ENCODE data around the gene TRIOBP. TPM values are rescaled to one million over a fixed set of nuclear protein-coding genes. Genes with fewer than 3 reads are reported as not detected.

Gene TRIOBP
- total and polyA plus RNA-seq, 2 of the 13 experiments (the other 11 are each of a cell fraction or from before 2014, with no cell fraction given) = 6.1 to 15.4 TPM

DNA sequence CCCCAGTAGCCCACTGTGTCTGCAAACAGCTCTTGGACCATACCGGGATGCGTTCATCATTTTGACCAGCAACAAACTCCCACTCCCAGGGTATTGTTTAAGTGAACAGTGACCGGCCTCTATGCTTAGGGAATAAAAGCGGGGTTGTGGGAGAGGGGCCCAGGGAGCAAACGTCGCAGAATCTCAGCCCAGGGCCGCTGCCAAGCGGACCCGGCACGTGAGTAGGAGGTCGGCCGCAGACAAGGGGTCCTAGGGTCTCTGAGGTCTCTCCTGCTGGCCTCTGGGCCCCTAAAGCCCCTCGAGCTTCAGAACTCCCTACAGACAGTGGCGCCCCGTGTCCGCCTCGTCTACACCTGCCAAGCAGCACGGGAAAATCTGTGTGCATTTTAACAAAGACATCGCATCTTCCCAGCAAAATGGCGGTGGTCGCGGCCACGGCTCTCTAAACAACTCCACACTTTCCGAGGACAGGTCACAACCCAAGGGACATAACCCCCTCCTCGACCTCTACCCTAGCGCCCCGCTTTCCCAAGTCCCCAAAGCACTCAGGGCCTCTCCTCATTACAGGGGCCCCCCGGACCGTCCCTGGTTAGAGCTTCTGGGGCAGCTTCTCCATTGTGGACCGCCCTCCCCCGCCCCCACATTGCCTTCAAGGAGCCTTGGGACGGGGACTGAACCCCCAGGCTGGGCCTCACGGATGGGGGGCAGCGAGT lies 106.9 kb downstream of the TRIOBP start (continued):
- TF ChIP-seq, protein P1, sequence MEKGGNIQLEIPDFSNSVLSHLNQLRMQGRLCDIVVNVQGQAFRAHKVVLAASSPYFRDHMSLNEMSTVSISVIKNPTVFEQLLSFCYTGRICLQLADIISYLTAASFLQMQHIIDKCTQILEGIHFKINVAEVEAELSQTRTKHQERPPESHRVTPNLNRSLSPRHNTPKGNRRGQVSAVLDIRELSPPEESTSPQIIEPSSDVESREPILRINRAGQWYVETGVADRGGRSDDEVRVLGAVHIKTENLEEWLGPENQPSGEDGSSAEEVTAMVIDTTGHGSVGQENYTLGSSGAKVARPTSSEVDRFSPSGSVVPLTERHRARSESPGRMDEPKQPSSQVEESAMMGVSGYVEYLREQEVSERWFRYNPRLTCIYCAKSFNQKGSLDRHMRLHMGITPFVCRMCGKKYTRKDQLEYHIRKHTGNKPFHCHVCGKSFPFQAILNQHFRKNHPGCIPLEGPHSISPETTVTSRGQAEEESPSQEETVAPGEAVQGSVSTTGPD (CRISPR knock-in tag; IDR thresholded peaks at IDR 0.05) = no peak
- 0 out of 2 replicates have a peak, but pooled peaks have one; percentile 30 for TF ChIP-seq RFXAP (CRISPR knock-in tag; IDR thresholded peaks at IDR 0.05; ENCODE audit: borderline replicate concordance)
- TF ChIP-seq, protein P2, sequence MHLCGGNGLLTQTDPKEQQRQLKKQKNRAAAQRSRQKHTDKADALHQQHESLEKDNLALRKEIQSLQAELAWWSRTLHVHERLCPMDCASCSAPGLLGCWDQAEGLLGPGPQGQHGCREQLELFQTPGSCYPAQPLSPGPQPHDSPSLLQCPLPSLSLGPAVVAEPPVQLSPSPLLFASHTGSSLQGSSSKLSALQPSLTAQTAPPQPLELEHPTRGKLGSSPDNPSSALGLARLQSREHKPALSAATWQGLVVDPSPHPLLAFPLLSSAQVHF (CRISPR knock-in tag; IDR thresholded peaks at IDR 0.05) = no peak
- no peak for TF ChIP-seq ZSCAN31 (CRISPR knock-in tag; IDR thresholded peaks at IDR 0.05; ENCODE audit: low read depth)
- TF ChIP-seq DNMT3B (CRISPR knock-in tag; conservative IDR thresholded peaks at IDR 0.05) = no peak
- TF ChIP-seq, protein P3, sequence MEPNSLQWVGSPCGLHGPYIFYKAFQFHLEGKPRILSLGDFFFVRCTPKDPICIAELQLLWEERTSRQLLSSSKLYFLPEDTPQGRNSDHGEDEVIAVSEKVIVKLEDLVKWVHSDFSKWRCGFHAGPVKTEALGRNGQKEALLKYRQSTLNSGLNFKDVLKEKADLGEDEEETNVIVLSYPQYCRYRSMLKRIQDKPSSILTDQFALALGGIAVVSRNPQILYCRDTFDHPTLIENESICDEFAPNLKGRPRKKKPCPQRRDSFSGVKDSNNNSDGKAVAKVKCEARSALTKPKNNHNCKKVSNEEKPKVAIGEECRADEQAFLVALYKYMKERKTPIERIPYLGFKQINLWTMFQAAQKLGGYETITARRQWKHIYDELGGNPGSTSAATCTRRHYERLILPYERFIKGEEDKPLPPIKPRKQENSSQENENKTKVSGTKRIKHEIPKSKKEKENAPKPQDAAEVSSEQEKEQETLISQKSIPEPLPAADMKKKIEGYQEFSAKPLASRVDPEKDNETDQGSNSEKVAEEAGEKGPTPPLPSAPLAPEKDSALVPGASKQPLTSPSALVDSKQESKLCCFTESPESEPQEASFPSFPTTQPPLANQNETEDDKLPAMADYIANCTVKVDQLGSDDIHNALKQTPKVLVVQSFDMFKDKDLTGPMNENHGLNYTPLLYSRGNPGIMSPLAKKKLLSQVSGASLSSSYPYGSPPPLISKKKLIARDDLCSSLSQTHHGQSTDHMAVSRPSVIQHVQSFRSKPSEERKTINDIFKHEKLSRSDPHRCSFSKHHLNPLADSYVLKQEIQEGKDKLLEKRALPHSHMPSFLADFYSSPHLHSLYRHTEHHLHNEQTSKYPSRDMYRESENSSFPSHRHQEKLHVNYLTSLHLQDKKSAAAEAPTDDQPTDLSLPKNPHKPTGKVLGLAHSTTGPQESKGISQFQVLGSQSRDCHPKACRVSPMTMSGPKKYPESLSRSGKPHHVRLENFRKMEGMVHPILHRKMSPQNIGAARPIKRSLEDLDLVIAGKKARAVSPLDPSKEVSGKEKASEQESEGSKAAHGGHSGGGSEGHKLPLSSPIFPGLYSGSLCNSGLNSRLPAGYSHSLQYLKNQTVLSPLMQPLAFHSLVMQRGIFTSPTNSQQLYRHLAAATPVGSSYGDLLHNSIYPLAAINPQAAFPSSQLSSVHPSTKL (CRISPR knock-in tag; IDR thresholded peaks at IDR 0.05) = no peak
- no peak; the same call in 1 of the 2 replicates for TF ChIP-seq PHF8 (CRISPR knock-in tag; IDR thresholded peaks at IDR 0.05)
- no peak for TF ChIP-seq ZNF431 (CRISPR knock-in tag; IDR thresholded peaks at IDR 0.05; ENCODE audit: borderline replicate concordance, low read depth)
- TF ChIP-seq ZNF292 (CRISPR knock-in tag; IDR thresholded peaks at IDR 0.05; ENCODE audit: borderline replicate concordance, low read depth) = no peak
- TF ChIP-seq REXO4 (CRISPR knock-in tag; IDR thresholded peaks at IDR 0.05; ENCODE audit: borderline replicate concordance) = no peak
- no peak for TF ChIP-seq FOXA1 (IDR thresholded peaks at IDR 0.05)
- TF ChIP-seq FOXA1 (CRISPR knock-in tag; IDR thresholded peaks at IDR 0.05) = no peak
- TF ChIP-seq, protein P4, sequence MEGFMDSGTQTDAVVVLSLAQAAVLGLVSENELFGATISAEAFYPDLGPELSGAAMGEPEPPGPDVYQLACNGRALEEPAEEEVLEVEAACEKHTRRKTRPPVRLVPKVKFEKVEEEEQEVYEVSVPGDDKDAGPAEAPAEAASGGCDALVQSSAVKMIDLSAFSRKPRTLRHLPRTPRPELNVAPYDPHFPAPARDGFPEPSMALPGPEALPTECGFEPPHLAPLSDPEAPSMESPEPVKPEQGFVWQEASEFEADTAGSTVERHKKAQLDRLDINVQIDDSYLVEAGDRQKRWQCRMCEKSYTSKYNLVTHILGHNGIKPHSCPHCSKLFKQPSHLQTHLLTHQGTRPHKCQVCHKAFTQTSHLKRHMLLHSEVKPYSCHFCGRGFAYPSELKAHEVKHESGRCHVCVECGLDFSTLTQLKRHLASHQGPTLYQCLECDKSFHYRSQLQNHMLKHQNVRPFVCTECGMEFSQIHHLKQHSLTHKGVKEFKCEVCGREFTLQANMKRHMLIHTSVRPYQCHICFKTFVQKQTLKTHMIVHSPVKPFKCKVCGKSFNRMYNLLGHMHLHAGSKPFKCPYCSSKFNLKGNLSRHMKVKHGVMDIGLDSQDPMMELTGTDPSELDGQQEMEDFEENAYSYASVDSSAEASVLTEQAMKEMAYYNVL (CRISPR knock-in tag; IDR thresholded peaks at IDR 0.05; ENCODE audit: borderline replicate concordance) = no peak
- no peak for TF ChIP-seq ZNF235 (CRISPR knock-in tag; IDR thresholded peaks at IDR 0.05; ENCODE audit: borderline replicate concordance)
- no peak for TF ChIP-seq NAIF1 (CRISPR knock-in tag; IDR thresholded peaks at IDR 0.05; ENCODE audit: borderline replicate concordance)
- no peak for TF ChIP-seq TBX3 (IDR thresholded peaks at IDR 0.05; ENCODE audit: borderline replicate concordance)
- TF ChIP-seq, protein P5, sequence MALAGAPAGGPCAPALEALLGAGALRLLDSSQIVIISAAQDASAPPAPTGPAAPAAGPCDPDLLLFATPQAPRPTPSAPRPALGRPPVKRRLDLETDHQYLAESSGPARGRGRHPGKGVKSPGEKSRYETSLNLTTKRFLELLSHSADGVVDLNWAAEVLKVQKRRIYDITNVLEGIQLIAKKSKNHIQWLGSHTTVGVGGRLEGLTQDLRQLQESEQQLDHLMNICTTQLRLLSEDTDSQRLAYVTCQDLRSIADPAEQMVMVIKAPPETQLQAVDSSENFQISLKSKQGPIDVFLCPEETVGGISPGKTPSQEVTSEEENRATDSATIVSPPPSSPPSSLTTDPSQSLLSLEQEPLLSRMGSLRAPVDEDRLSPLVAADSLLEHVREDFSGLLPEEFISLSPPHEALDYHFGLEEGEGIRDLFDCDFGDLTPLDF (CRISPR knock-in tag; IDR thresholded peaks at IDR 0.05) = peak; percentile 49; the same call in 1 of the 2 replicates
- no peak for TF ChIP-seq ZNF101 (CRISPR knock-in tag; IDR thresholded peaks at IDR 0.05; ENCODE audit: borderline replicate concordance, low read depth)
- no peak for TF ChIP-seq HOXA9 (CRISPR knock-in tag; IDR thresholded peaks at IDR 0.05; ENCODE audit: borderline replicate concordance)
